Ishikawa (cell line): ENCODE data around the gene FAM163B.

ENCODE experiments used
- CEBPB ChIP-seq: IDR thresholded peaks from 2 replicates; pipeline ENCODE4 v1.6.1; 2012
- CREB1 ChIP-seq: IDR thresholded peaks from 2 replicates; pipeline ENCODE4 v1.6.1; 2012; ENCODE audit warnings: low read depth
- EGR1 ChIP-seq: IDR thresholded peaks from 2 replicates; pipeline ENCODE4 v1.6.1; 2012
- EP300 ChIP-seq: IDR thresholded peaks from 2 replicates; pipeline ENCODE4 v1.6.1; 2012; ENCODE audit warnings: borderline replicate concordance
- FOXM1 ChIP-seq: IDR thresholded peaks from 2 replicates; pipeline ENCODE4 v1.6.1; 2012; ENCODE audit warnings: low read depth, borderline replicate concordance
- NFIC ChIP-seq: IDR thresholded peaks from 2 replicates; pipeline ENCODE4 v1.6.1; 2012
- RAD21 ChIP-seq: IDR thresholded peaks from 2 replicates; pipeline ENCODE4 v1.6.1; 2012; ENCODE audit warnings: low read depth
- REST ChIP-seq: IDR thresholded peaks from 2 replicates; pipeline ENCODE4 v1.6.1; 2012; ENCODE audit warnings: low read depth, mild to moderate bottlenecking
- TAF1 ChIP-seq: IDR thresholded peaks from 2 replicates; pipeline ENCODE4 v1.6.1; 2012; ENCODE audit warnings: low read depth, mild to moderate bottlenecking
- TCF12 ChIP-seq: IDR thresholded peaks from 2 replicates; pipeline ENCODE4 v1.6.1; 2012; ENCODE audit warnings: low read depth
- TEAD4 ChIP-seq: IDR thresholded peaks from 2 replicates; pipeline ENCODE4 v1.6.1; 2012
- YY1 ChIP-seq: IDR thresholded peaks from 2 replicates; pipeline ENCODE4 v1.6.1; 2012; ENCODE audit warnings: low read depth
- ZBTB7A ChIP-seq: IDR thresholded peaks from 2 replicates; pipeline ENCODE4 v1.6.1; 2012; ENCODE audit warnings: low read depth
- TF ChIP-seq, protein P1 (sequence below): IDR thresholded peaks from 2 replicates; pipeline ENCODE4 v1.6.1; 2012
- TF ChIP-seq, protein P2 (sequence below): IDR thresholded peaks from 2 replicates; pipeline ENCODE4 v1.6.1; 2012

The FAM163B gene

GRCh38 chr9:133632806-133633680 is 23.9 kb upstream of the FAM163B start:
- TF ChIP-seq NFIC (no peak), RAD21 (no peak), EGR1 (no peak), ZBTB7A (no peak), FOXM1 (no peak), CEBPB (no peak), YY1 (no peak), TAF1 (no peak), REST (no peak), CREB1 (no peak), EP300 (no peak), TEAD4 (no peak), TCF12 (no peak)
- TF ChIP-seq, protein P1, sequence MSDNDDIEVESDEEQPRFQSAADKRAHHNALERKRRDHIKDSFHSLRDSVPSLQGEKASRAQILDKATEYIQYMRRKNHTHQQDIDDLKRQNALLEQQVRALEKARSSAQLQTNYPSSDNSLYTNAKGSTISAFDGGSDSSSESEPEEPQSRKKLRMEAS: no peak
- TF ChIP-seq, protein P2, sequence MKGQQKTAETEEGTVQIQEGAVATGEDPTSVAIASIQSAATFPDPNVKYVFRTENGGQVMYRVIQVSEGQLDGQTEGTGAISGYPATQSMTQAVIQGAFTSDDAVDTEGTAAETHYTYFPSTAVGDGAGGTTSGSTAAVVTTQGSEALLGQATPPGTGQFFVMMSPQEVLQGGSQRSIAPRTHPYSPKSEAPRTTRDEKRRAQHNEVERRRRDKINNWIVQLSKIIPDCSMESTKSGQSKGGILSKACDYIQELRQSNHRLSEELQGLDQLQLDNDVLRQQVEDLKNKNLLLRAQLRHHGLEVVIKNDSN: no peak

GRCh38 chr9:133631111-133631510 is 21.9 kb upstream of the FAM163B start:
- no peak for TF ChIP-seq RAD21
- TF ChIP-seq ZBTB7A: no peak
- TF ChIP-seq, protein P2: no peak
- TF ChIP-seq CEBPB: no peak
- TF ChIP-seq NFIC: no peak
- no peak for TF ChIP-seq CREB1
- TF ChIP-seq YY1: no peak
- TF ChIP-seq, protein P1: no peak
- TF ChIP-seq TEAD4: no peak
- no peak for TF ChIP-seq FOXM1

GRCh38 chr9:133629221-133630110 is 20.3 kb upstream of the FAM163B start:
- TF ChIP-seq ZBTB7A (no peak), EP300 (no peak), REST (no peak), TEAD4 (no peak), CREB1 (no peak), YY1 (no peak), FOXM1 (no peak), NFIC (no peak)
- TF ChIP-seq, protein P1: no peak

DNA sequence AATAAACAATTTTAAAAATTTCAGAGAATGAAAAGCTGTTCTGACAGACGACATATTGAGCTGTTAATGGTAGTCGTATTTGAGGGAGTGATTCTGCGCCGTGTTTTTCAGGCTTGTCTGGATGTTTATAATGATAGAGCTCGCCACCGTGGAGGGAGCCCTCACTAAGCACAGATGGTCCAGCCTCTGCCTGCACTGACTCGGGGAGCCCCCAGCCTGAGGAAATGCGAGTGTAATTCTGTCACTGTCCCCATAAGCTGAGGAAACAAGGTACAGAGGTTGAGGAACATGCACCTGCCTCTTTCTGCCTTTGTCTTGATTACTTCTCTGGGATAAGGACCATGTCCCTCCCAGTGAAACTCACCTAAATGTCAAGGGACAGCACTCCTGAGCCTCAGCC is 19.6 kb upstream of the FAM163B start:
- TF ChIP-seq TAF1 (no peak), REST (no peak), ZBTB7A (no peak), NFIC (no peak), TCF12 (no peak), YY1 (no peak), RAD21 (no peak), EP300 (no peak), EGR1 (no peak), TEAD4 (no peak), FOXM1 (no peak), CEBPB (no peak), CREB1 (no peak)
- TF ChIP-seq, protein P1: no peak
- TF ChIP-seq, protein P2: no peak
